Measurements from ENCODE around the gene PTPRT.

Gene PTPRT

DNA sequence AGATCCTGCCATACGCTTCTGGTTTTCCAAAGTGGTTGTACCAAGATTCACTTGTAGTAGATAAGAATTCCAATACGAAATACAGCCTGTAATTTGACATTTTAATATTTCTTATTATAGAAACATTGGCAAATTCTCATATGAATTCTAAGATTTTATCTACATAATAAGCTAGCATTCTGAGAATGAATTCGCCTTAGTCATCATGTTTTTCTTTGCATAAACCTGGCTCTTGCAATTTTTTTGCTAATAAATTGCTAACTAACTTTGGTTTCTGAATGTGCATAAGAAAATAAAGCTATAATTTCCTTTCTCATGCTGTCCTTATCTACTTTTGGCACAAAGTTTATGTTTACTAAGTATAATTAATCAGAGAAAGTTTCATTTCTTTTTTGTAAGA, 673.0 kb downstream of the PTPRT start:
- DNase-seq, result no peak
- intact Hi-C loops (cut with DNase I), result no loop called here

DNA sequence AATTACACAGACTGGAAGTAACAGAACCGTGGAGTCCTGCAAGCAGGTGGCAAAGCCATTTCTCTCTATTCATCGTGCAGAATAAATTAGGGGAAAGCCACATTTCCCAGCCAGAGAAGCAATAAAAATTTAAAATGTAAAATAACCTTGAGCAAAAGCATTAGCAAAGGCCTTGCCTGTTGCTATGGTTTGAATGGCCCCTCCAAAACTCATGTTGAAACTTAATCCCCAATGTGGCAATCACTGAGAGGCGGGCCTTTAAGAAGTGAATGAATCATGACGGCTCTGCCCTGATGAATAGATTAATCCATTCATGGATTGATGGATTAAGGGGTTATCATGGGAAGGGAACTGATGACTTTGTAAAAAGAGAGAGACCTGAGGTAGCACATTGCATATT, 679.0 kb downstream of the PTPRT start:
- intact Hi-C loops (cut with DNase I), result no loop called here
- DNase-seq, result no peak

DNA sequence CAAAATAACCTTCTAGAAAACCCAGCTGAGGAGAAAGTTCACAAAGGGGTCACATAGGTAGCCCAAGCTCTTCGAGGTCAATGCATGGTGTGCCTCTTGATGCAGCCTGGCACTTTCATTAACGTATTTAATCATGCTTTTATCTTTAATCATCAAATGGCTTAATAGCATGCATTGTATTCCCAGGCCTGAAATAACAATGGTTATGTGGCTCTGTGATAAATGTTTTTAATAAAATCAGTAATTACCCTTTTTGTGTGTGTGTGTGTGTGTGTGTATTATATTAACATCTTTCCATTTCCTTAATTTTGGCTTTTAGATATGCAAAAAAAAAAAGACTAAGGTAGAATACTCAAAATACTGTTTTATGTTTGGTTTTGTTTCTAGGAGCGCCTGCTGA, 681.8 kb downstream of the PTPRT start:
- no peak for DNase-seq
- intact Hi-C loops (cut with DNase I), result no loop called here

DNA sequence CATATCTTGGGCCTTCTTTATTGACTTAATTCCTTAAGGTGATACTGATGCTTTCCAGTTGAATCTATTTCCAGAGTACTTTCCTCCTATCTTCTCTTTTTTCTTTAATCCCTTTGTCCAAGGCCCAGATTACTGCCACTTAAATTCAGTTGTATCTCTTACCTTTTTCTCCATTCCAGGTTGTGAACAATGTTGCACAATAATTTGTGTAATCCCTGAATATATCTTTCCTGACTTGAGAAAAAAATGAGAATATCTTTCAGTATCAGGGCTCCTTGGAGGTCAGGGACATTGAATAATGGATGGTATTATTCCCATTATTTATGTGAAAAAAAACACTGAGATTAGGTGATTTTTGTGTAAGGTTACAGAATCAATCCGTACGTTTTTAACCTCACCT, 683.3 kb downstream of the PTPRT start:
- DNase-seq, result no peak
- intact Hi-C loops (cut with DNase I), result no loop called here

DNA sequence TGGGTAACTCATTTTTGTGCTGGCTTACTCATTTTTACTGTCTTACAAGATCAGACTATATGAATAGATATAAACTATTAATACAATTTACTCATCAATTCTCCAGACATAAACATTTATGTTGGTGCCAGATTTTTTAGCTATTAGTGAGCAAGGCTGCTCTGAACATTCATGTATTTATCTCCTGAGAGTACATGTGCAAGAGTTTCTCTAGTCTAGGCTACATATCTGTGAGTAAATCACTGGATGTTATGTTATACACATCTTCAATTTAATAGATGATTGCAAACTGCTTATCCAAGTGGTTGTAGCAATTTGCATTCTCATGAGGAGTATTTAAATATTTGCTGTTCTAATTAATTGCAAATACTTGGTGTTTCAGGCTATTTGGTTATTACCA, 687.1 kb downstream of the PTPRT start:
- intact Hi-C loops (cut with DNase I), result no loop called here
- no peak for DNase-seq

DNA sequence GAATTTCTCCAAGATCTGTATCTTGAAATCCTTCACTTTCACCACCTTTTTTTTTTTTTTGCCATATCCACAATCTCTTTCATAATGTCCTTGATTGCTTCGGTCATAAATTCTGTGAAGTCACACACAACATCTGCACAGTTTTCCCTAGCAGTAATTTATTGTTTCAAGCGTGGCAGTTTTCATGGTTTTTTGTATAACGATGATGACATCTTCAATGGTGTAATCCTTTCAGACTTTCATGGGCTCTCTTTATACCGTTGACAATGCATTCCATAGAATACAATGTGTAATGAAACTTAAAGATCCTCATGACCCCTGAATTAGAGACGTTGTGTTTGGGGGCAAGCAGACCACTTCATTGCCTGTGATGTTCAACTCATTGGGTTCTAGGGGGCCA, 693.1 kb downstream of the PTPRT start:
- no peak for DNase-seq
- intact Hi-C loops (cut with DNase I), result no loop called here

DNA sequence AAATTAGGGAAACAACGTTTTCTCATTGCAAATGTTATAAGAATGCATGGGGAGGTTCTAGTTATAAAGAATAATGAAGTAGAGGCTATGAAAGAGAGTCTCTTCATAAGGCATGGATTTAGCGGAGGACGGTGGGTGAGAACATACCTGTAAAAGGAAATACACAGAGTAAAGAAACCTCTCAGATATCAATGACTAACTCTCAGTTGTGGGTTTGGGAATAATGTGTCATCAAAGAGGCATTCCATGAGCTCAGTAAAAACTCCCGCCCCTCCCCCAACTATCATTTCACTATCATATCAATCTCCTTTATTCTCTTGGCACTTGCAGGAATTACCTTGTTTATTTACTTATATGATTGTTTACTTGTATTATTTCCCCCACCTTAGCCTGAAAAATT, 695.4 kb downstream of the PTPRT start:
- intact Hi-C loops (cut with DNase I), result no loop called here
- no peak for DNase-seq

DNA sequence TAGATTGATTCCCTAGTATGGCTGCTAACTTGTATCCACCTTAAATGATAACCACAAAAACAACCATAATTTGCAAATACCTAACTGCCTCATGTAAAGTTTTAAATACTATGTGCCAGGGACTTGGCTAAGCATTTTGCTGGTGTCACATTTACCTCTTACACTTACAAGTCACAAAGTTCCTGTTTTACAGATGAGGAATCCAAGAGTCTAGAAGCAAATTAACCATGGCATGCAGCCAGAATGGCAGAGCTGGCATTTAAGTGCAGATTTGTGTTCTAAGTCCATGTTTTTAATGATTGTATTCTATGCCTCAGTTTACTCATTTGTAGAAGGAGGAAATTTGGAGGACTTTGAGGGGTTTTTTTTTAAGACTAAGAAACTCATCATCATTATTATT, 696.7 kb downstream of the PTPRT start:
- intact Hi-C loops (cut with DNase I), result no loop called here
- DNase-seq, result no peak

DNA sequence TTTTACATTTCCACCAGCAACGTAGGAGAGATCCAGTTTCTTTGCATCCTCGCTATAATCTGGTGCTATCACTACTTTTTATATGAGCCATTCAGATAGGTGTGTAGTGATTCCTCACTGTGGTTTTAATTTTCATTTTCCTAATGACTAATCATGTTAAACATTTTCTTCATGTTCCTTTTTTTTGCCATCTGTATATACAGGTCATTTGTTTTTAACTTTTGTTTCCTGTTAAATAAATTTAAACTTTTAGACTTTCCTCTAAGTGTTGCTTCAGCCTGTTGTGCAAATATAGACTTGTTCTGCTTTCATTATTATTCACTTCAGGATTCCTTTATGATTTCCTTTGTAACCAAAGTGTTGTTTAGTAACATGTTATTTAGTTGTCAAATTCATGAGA, 697.4 kb downstream of the PTPRT start:
- intact Hi-C loops (cut with DNase I), result no loop called here
- DNase-seq, result no peak

DNA sequence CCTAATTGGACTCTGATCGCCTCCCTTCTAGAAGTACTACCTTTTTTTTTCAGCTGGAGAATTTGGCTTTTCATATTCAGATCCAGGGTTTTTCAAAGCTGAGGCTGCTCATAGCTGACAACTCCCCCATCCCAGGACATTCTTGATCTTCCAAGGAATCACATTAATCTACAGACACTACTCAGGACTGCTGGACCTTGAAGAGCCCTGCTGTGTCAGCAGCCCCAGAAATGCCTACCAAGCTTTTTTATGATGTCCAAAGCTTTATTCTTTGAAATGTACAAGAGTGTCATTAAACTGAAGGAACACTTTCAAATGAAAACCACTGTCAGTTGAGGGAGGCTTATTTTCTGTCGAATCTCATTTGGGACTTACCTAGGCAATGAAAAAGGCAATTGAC, 704.1 kb downstream of the PTPRT start:
- DNase-seq, result no peak
- intact Hi-C loops (cut with DNase I), result no loop called here

DNA sequence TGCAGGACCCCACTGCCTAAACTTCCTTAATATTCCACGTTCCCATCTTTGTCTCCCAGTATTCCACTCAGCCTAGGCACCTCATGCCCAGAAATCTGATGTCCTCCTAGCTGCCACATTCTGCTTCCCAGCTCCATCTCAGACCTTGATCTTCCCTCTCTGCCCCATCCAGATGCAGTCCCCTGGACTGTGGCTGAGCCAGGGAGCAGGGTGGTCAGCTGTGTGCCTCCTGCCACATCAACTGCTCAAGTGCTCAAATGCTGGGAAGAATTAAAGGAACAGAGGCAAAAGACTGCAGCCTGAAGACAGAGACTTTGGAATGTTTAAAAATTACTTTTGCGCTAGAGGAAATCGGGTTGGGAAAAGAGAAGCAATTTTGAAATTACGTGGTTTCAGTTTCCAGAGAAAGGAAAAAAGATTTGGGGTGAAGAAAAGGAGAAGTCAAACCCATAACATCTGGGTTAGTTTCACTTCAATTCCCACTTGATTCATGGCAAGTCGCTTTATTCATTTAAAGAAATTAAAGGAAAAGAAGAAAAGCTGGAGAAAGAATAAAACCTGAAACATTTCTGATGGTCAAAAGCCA, 704.8 kb downstream of the PTPRT start:
- intact Hi-C loops (cut with DNase I), result loop anchor here (5.0 kb wide), 1 partner anchor 272 kb away; no protein-coding TSS in a partner anchor
- no peak for DNase-seq

DNA sequence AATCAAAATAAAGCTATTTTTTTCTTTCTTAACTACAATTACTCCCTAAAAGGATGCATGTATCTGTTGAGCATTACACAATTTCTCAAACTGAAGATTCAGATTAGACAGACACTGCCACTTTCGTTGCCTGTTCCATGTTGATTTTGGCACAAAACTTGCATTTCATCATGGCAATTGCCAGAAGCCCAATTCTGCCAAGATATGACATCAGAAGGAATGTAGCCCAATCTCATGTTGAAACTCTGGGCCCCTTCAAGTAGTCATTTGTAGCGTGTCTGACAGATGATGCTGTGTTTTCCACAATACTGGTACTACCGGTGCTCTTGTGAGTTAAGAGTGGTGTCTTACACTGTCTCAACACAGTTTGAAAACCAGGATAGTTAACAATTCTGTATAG, 705.4 kb downstream of the PTPRT start:
- DNase-seq, result no peak
- intact Hi-C loops (cut with DNase I), result loop anchor here (5.0 kb wide), 1 partner anchor 273 kb away; no protein-coding TSS in a partner anchor

DNA sequence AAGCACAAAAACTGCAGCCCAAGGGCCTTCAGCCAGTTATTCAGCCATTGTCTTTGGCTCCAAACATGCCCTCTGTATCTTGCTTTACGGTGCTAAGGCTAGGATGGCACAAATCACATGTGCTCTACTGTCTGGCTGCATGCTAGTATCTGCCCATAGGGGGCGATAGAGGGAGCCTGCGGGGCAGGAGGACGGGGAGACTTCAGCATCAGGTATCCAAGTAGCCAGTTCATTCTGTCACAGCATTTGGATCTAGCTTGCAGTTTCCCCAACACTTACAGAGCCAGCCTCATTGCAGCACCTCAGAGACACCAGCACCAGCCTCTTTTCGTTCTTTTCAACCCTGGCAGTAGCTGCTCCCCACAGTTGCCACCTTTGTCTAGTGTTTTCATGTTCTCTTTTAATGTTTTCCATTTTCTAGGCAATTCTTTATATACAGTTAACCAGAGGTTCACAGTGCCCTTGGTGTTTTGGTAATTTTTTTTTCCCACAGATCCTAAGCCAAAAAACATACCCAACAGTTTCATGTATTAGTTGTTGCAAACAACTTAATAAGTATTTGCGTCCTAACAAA, 705.9 kb downstream of the PTPRT start:
- intact Hi-C loops (cut with DNase I), result loop anchor here (5.0 kb wide), 1 partner anchor 273 kb away; no protein-coding TSS in a partner anchor
- peak in 2 of 10 donors; percentile 22 to 35 for DNase-seq

DNA sequence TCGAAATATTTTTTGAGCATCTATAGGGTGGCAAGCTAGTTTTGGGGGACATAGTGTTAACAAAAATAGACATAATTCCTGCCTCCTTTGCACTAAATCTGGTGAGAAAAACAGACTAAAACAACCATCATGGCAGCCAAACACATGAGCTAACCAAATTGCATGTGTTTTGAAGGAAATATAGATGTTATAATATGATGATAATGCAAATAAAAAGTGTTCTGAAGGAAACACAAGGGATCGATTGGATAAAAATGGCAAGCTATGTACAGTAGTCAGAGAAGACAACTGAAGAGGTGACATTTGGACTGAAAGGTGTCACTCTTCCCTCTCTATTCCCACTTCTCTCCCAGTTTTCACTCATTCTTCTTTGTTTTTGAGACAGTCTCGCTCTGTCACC, 706.9 kb downstream of the PTPRT start:
- DNase-seq, result no peak
- intact Hi-C loops (cut with DNase I), result loop anchor here (5.0 kb wide), 1 partner anchor 274 kb away; no protein-coding TSS in a partner anchor

DNA sequence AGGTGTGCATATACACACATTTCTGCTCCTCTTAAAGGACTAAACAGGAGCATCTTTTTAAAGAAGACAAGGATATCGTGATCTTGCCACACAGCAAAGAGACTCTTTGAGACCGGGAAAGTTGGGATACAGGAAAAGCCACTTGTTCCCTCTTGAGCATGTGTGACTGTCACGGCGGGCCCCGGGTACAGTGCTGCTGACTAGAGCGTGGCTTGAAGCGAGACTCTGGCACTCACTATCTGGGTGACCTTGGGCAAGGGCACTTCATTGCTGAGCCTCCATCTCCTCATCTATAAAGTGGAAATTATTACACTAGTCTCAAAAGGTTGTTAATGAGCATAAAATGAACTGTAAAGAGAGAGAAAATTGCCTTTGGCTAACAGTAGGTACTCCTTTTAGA, 713.9 kb downstream of the PTPRT start:
- peak in 2 of 10 donors; percentile 59 to 66 for DNase-seq
- intact Hi-C loops (cut with DNase I), result no loop called here

DNA sequence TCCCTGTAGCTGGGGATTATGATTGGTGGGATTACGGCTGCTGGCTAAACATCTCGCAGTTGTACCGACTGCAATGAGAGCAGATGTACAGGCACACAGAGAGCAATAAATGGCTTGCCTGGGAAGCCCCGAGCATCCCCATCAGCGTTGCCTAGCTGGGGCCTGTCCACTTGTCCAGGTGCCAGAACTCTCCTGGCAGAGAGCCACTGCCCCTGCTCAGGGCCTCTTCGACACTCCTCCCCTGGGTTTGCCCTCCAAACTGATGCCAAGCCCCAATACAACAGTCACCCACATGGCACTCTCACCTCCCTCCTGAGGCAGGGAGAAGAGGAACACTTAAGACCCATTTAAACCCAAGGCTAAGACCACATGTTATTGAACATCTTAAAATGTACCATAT, 715.1 kb downstream of the PTPRT start:
- no peak for DNase-seq
- intact Hi-C loops (cut with DNase I), result no loop called here

DNA sequence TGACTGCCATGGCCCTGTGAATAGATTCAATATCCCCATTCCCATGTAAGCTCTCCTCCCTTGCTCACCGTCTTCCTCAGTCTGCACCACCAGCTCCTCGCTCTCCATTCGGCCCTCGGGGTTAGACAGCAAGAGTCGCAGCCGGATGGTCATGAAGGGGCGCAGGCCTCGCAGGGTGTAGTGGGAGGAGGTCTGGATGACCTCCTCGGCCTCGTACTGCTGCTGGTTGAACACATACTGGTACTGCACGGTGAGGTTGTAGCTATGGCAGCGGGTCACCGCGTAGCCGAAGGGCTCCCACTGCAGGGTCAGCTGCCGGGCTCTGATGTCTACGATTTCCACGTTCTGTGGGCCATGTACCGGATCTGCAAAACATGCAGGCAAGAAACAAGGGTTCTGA, 717.5 kb downstream of the PTPRT start:
- peak in 2 of 10 donors; percentile 49 to 73 for DNase-seq
- intact Hi-C loops (cut with DNase I), result no loop called here

DNA sequence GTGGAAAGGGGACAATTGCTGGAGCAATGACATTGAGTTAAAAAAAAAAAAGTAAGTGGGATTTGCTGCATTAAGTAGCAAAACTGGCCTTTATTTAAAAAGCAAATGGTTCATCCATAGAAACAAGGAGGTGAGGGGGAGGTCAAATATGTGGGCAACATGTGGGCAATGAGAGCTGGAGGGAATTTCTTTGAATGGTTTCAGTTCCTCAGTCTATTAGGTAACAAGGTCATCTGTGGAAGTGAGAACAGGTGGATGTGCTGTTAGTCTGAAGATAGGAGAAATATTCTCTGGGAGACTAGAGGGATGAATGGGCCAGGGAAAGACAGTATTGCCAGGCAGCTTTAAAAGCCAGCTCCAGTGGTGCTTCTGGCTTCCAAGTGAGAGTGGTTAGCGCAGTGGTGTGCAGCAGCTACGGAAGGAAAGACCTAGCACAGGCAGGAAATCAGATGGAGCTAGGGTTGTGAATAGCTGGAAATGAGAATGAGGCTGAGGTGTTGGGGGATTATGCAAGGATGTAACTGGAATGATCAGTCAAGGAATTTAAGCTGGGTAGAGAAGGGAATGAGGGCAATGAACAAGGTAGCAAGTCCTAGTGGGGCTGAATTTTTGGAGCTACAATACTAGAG, 727.6 kb downstream of the PTPRT start:
- intact Hi-C loops (cut with DNase I), result no loop called here
- DNase-seq, result no peak

DNA sequence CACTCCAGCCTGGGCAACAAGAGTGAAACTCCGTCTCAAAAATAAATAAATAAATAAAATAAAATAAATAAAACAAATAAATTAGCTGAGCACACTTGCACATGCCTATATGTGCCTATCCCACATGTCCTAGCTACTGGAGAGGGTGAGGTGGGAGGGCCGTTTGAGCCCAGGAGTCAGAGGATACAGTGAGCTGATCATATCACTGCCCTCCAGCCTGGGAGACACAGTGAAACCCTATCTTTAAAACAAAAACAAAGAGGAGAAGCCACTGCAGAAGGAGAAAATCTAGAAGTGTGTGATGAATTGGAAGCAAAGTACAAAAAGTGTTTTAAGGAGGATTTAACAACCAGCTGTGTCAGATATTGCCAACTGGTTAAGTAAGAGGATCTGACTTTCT, 728.4 kb downstream of the PTPRT start:
- intact Hi-C loops (cut with DNase I), result no loop called here
- DNase-seq, result no peak

DNA sequence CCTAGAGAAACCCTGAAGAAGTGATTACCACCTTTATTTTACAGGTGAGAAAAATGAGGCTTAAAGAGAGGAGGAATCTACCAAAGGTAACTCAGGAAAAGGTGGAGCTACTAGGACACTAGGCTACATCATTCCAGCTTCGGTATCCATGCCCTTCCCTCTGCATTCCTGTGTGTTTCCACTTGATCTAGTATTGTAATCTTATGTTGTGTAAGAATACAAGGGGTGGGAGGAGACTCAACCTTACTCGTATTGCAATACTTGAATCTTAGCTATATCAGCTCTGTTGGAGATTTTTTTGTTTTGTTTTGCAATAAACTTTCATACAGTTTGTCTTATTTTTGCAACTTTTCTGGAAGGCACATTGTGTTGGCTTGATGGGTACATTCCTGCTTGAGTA, 742.4 kb downstream of the PTPRT start:
- intact Hi-C loops (cut with DNase I), result no loop called here
- no peak for DNase-seq

DNA sequence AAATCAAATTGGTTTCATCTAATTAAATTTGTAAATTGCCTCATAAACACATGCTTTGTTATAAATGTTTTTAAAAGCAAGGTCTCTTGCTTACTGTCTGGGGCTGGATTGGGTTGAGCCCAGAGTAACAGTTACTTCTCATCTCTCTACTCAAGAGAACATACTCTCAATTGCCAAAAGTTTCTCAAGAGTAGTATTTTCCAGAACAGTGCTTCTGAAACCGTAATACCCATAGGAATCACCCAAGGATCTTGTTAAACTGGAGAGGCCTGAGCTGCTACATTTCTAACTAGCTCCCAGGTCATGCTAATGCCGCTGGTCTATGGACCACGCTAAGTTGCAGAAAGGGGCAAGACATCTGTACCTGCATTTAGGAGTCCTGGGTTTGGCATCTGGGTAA, 744.9 kb downstream of the PTPRT start:
- intact Hi-C loops (cut with DNase I), result no loop called here
- no peak for DNase-seq

DNA sequence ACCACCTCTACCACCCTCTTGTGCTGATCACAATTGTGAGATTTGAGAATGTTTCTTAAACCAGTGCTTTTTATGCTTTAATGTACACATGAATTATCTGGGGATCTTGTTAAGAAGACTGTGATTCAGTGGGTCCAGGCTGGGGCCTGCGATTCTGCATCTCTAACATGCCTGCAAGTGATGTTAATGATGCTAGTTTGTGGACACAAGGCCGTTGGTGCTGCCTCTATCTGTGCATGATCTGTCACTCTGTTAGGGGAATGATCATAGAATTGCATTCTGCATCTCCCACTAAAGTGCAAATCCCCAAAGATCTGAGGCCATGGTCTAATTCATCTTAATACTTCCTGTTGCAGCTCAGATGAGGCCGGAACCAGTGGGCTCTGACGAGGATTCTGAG, 746.5 kb downstream of the PTPRT start:
- intact Hi-C loops (cut with DNase I), result no loop called here
- peak in 1 of 10 donors; percentile 52 for DNase-seq
